GM18861 (cell line): ENCODE measurements around the gene DDX47.
A peak's percentile ranks its signal among the peaks of the same experiment; 100 is the strongest.
"Not testable (repeated sequence)": the region's sequence is repeated elsewhere in the genome, so short reads cannot be mapped to it uniquely, and the experiment has no call there.

Source experiments
- ATAC-seq: cut with Tn5 transposase; IDR thresholded peaks from one replicate; pipeline ENCODE4 v1.9.1; 2021; ENCODE audit not compliant: unreplicated experiment

The DDX47 gene

GRCh38 chr12:12796928-12797793, 16.0 kb upstream of the DDX47 start:
- ATAC-seq, result no peak

GRCh38 chr12:12797794-12798152, 15.4 kb upstream of the DDX47 start:
- no peak for ATAC-seq

GRCh38 chr12:12798480-12798879, 14.7 kb upstream of the DDX47 start:
- ATAC-seq, result no peak

- ATAC-seq, result no peak
These were observed 13.8 kb upstream of the DDX47 start for GRCh38 chr12:12799163-12799920.

- ATAC-seq, result no peak
These were observed 12.6 kb upstream of the DDX47 start for GRCh38 chr12:12800406-12801180.

- ATAC-seq, result not testable (repeated sequence)
These were observed 11.5 kb upstream of the DDX47 start for GRCh38 chr12:12801656-12802055.

- peak; percentile 74 for ATAC-seq
These were observed 10.0 kb upstream of the DDX47 start for GRCh38 chr12:12803186-12803585.

- no peak for ATAC-seq
These were observed 9.1 kb upstream of the DDX47 start for GRCh38 chr12:12804011-12804410.

- no peak for ATAC-seq
These were observed 8.7 kb upstream of the DDX47 start for GRCh38 chr12:12804432-12804886.

- no peak for ATAC-seq
These were observed 6.2 kb upstream of the DDX47 start for GRCh38 chr12:12806784-12807516.

- not testable (repeated sequence) for ATAC-seq
These were observed 5.6 kb upstream of the DDX47 start for GRCh38 chr12:12807517-12807903.

GRCh38 chr12:12807970-12808702, 5.0 kb upstream of the DDX47 start:
- peak; percentile 68 for ATAC-seq

- ATAC-seq, result no peak
These were observed 2.6 kb upstream of the DDX47 start for GRCh38 chr12:12810553-12811021.

- no peak for ATAC-seq
These were observed 1.8 kb upstream of the DDX47 start for GRCh38 chr12:12811343-12811742.

GRCh38 chr12:12812174-12812573, 972 bp upstream of the DDX47 start:
- no peak for ATAC-seq

GRCh38 chr12:12812618-12813119, 477 bp upstream of the DDX47 start:
- no peak for ATAC-seq

- ATAC-seq, result no peak
These were observed 4.5 kb downstream of the DDX47 start for GRCh38 chr12:12817616-12818015.

GRCh38 chr12:12818701-12819100, 5.6 kb downstream of the DDX47 start:
- ATAC-seq, result no peak

- ATAC-seq, result no peak
These were observed 6.1 kb downstream of the DDX47 start for GRCh38 chr12:12819221-12819620.
